HL-60 (cell line): ENCODE results near the gene PRCD.

ENCODE experiments used
- DNase-seq, 2 experiments: peaks; one replicate each; pipeline ENCODE4 v3.0.0-alpha.2; 2010 to 2020; ENCODE audit warnings: low read depth in 1 of 2, low spot score in 1 of 2
- H3K27ac ChIP-seq: fragments of 250-450 bp; sonication (Bioruptor Pico); replicated peaks from 2 replicates; pipeline ENCODE4 v1.5.1; 2020; ENCODE audit warnings: mild to moderate bottlenecking, moderate library complexity
- H3K27me3 ChIP-seq: fragments of 250-450 bp; sonication (Bioruptor Pico); 2 replicates; pipeline ENCODE4 v1.5.1; 2021; ENCODE audit warnings: mild to moderate bottlenecking, moderate library complexity; ENCODE audit not compliant: insufficient read depth, poor library complexity, severe bottlenecking
- H3K4me3 ChIP-seq: replicated peaks from 2 replicates; pipeline ENCODE4 v1.5.1; 2011; ENCODE audit warnings: mild to moderate bottlenecking, control low read depth, low read length; ENCODE audit not compliant: insufficient read depth
- GABPA ChIP-seq: IDR thresholded peaks from 2 replicates; pipeline ENCODE4 v1.6.1; 2012; ENCODE audit warnings: low read depth
- POLR2AphosphoS5 ChIP-seq: IDR thresholded peaks from 2 replicates; pipeline ENCODE4 v1.6.1; 2012; ENCODE audit warnings: low read depth
- SPI1 ChIP-seq: IDR thresholded peaks from 2 replicates; pipeline ENCODE4 v1.6.1; 2012; ENCODE audit warnings: low read depth, mild to moderate bottlenecking, borderline replicate concordance
- TF ChIP-seq, protein P1 (sequence below): IDR thresholded peaks from one replicate; pipeline ENCODE4 v1.5.1; 2011; ENCODE audit warnings: low read length, control low read depth, inconsistent platforms; ENCODE audit not compliant: insufficient read depth
- TF ChIP-seq, protein P2 (sequence below): IDR thresholded peaks from 2 replicates; pipeline ENCODE4 v1.6.1; 2012; ENCODE audit warnings: low read depth; ENCODE audit not compliant: insufficient replicate concordance

PRCD gene

DNA sequence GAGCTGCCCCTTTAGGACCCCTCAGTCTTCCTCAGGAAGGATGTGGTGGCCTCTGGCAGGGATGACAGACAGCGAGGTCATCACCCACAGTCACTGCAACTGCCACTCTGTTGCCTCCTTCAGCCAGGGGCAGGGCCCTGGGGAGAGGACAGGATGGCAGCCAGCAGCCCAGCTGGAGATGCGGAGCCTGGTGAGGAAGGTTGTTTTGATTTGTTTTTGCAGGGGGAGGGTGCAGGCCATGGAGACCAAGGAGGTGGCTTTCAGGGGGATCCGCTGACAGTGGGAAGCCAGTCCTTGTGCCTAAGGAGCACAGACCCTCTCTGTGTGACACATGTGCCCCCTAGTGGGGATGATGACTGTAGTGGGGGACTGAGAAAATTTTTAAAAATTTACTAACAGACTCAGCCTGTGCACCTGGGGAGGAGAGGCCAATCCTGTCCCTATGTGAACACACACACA, 7.4 kb downstream of the PRCD start:
- Histone ChIP-seq H3K27ac (no peak overlapping the region), H3K27me3 (peaks cover 8% of the 10 kb centered on the region), H3K4me3 (no peak overlapping the region)
- TF ChIP-seq, protein P1, sequence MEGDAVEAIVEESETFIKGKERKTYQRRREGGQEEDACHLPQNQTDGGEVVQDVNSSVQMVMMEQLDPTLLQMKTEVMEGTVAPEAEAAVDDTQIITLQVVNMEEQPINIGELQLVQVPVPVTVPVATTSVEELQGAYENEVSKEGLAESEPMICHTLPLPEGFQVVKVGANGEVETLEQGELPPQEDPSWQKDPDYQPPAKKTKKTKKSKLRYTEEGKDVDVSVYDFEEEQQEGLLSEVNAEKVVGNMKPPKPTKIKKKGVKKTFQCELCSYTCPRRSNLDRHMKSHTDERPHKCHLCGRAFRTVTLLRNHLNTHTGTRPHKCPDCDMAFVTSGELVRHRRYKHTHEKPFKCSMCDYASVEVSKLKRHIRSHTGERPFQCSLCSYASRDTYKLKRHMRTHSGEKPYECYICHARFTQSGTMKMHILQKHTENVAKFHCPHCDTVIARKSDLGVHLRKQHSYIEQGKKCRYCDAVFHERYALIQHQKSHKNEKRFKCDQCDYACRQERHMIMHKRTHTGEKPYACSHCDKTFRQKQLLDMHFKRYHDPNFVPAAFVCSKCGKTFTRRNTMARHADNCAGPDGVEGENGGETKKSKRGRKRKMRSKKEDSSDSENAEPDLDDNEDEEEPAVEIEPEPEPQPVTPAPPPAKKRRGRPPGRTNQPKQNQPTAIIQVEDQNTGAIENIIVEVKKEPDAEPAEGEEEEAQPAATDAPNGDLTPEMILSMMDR, result peak; percentile 17
- no peak for TF ChIP-seq POLR2AphosphoS5
- peak in 1 of 2 experiments; percentile 46 for DNase-seq

DNA sequence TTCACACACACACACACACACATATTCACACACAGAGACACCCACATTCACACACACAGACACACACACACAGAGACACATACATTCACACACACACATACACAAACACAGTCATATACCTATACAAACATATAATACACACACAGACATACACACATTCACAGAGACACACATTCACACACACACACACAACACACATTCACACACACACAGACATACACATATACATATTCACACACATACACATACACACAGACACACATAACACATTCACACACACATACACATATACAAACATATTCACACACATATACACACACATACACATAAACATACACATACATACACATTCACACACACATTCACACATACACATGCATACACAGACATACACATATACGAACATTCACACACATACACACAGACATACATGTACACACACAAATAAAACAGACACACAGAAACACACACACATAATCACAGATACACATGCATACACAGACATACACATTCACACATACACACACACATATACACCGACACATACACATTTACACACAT, 7.9 kb downstream of the PRCD start:
- no peak overlapping the region for H3K4me3 ChIP-seq
- TF ChIP-seq, protein P2, sequence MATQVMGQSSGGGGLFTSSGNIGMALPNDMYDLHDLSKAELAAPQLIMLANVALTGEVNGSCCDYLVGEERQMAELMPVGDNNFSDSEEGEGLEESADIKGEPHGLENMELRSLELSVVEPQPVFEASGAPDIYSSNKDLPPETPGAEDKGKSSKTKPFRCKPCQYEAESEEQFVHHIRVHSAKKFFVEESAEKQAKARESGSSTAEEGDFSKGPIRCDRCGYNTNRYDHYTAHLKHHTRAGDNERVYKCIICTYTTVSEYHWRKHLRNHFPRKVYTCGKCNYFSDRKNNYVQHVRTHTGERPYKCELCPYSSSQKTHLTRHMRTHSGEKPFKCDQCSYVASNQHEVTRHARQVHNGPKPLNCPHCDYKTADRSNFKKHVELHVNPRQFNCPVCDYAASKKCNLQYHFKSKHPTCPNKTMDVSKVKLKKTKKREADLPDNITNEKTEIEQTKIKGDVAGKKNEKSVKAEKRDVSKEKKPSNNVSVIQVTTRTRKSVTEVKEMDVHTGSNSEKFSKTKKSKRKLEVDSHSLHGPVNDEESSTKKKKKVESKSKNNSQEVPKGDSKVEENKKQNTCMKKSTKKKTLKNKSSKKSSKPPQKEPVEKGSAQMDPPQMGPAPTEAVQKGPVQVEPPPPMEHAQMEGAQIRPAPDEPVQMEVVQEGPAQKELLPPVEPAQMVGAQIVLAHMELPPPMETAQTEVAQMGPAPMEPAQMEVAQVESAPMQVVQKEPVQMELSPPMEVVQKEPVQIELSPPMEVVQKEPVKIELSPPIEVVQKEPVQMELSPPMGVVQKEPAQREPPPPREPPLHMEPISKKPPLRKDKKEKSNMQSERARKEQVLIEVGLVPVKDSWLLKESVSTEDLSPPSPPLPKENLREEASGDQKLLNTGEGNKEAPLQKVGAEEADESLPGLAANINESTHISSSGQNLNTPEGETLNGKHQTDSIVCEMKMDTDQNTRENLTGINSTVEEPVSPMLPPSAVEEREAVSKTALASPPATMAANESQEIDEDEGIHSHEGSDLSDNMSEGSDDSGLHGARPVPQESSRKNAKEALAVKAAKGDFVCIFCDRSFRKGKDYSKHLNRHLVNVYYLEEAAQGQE, result no peak
- no peak for TF ChIP-seq SPI1
- no peak for TF ChIP-seq POLR2AphosphoS5
- no peak for TF ChIP-seq GABPA
- TF ChIP-seq, protein P1, result no peak

GRCh38 chr17:76548378-76549214, 8.8 kb downstream of the PRCD start:
- TF ChIP-seq SPI1 (no peak), POLR2AphosphoS5 (no peak), GABPA (no peak)
- TF ChIP-seq, protein P2, result no peak
- TF ChIP-seq, protein P1, result no peak
- Histone ChIP-seq H3K4me3 (no peak overlapping the region), H3K27me3 (peaks cover 5% of the 10 kb centered on the region), H3K27ac (no peak overlapping the region)
- DNase-seq, result no peak

More for the DNA sequence above, 7.9 kb downstream of the PRCD start:
- Histone ChIP-seq H3K27ac (no peak overlapping the region), H3K27me3 (peaks cover 8% of the 10 kb centered on the region)
- DNase-seq, result no peak
